ENCODE measurements around the gene MROH7. TPM values are rescaled to one million over a fixed set of nuclear protein-coding genes. Genes with fewer than 3 reads are reported as not detected.

Gene MROH7
- total RNA-seq, 4 donors from 2014 or later = 0.13 to 4.4 (median 0.60) TPM

DNA sequence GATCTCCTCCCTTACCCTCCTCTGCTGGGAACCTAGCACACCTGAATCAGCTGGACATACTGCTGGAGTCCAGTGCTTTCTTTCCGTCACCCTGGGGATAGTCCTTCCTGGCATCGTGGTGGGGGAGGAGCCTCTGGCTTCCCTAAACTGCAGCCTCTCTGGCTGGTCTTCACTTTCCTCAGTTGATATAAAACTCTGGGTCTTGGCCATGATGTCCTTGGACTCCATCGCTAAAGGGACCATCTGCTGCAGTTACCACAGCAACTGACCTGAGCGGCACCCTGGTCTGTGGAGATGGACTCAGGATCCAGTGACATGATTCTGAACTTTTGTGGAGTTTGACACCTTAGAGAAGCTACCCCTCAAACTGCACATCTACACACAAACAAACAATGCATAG, 99.9 kb downstream of the MROH7 start:
- no peak overlapping the region for H3K4me3 ChIP-seq
- 93% methylated on average over 2 to 4 of the region's 4 CpGs for WGBS, 2 donors
- H3K4me1 ChIP-seq = no peaks in the 10 kb centered on the region
- peaks cover 8 to 88% (median 50%) of the 10 kb centered on the region in 3 donors for H3K36me3 ChIP-seq
- no peak for DNase-seq
- H3K27ac ChIP-seq = no peak overlapping the region
- TF ChIP-seq, protein P1, sequence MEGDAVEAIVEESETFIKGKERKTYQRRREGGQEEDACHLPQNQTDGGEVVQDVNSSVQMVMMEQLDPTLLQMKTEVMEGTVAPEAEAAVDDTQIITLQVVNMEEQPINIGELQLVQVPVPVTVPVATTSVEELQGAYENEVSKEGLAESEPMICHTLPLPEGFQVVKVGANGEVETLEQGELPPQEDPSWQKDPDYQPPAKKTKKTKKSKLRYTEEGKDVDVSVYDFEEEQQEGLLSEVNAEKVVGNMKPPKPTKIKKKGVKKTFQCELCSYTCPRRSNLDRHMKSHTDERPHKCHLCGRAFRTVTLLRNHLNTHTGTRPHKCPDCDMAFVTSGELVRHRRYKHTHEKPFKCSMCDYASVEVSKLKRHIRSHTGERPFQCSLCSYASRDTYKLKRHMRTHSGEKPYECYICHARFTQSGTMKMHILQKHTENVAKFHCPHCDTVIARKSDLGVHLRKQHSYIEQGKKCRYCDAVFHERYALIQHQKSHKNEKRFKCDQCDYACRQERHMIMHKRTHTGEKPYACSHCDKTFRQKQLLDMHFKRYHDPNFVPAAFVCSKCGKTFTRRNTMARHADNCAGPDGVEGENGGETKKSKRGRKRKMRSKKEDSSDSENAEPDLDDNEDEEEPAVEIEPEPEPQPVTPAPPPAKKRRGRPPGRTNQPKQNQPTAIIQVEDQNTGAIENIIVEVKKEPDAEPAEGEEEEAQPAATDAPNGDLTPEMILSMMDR (IDR thresholded peaks at IDR 0.05) = no peak
- no peak for TF ChIP-seq POLR2A (IDR thresholded peaks at IDR 0.05)
- intact Hi-C loops (cut with DNase I) = no loop called here
- no peaks in the 10 kb centered on the region for H3K9me3 ChIP-seq
- H3K27me3 ChIP-seq = no peaks in the 10 kb centered on the region

- TF ChIP-seq, protein P1 (IDR thresholded peaks at IDR 0.05) = no peak
- TF ChIP-seq POLR2A (IDR thresholded peaks at IDR 0.05) = no peak
- no peak for DNase-seq
- 80% methylated on average over 1 of the region's 4 CpGs; no CpG with 5 or more reads in 1 of the 2 donors for WGBS, 2 donors
Observed at GRCh38 chr1:54742282-54742681, 100.7 kb downstream of the MROH7 start.

GRCh38 chr1:54743416-54744226, 102.0 kb downstream of the MROH7 start:
- Histone ChIP-seq H3K27ac (no peak overlapping the region), H3K36me3 (peaks cover 8 to 67% (median 34%) of the 10 kb centered on the region in 3 donors), H3K4me1 (no peaks in the 10 kb centered on the region), H3K4me3 (no peak overlapping the region), H3K9me3 (no peaks in the 10 kb centered on the region), H3K27me3 (no peaks in the 10 kb centered on the region)
- DNase-seq = no peak
- intact Hi-C loops (cut with DNase I) = no loop called here
- TF ChIP-seq, protein P1 (IDR thresholded peaks at IDR 0.05) = no peak
- TF ChIP-seq POLR2A (IDR thresholded peaks at IDR 0.05) = no peak
- WGBS, 2 donors = 85 to 100% methylated on average over 1 to 9 of the region's 12 CpGs

More at GRCh38 chr1:54742282-54742681, 100.7 kb downstream of the MROH7 start:
- Histone ChIP-seq H3K27ac (no peak overlapping the region), H3K9me3 (no peaks in the 10 kb centered on the region), H3K4me3 (no peak overlapping the region), H3K36me3 (peaks cover 8 to 80% (median 45%) of the 10 kb centered on the region in 3 donors), H3K4me1 (no peaks in the 10 kb centered on the region), H3K27me3 (no peaks in the 10 kb centered on the region)
- intact Hi-C loops (cut with DNase I) = no loop called here

GRCh38 chr1:54744696-54745095, 103.1 kb downstream of the MROH7 start:
- no peak overlapping the region for H3K4me3 ChIP-seq
- no peaks in the 10 kb centered on the region for H3K27me3 ChIP-seq
- H3K9me3 ChIP-seq = no peaks in the 10 kb centered on the region
- 100% methylated on average over 1 of the region's 3 CpGs; no CpG with 5 or more reads in 1 of the 2 donors for WGBS, 2 donors
- H3K36me3 ChIP-seq = peaks cover 8 to 56% (median 25%) of the 10 kb centered on the region in 3 donors
- H3K4me1 ChIP-seq = no peaks in the 10 kb centered on the region
- no peak for TF ChIP-seq POLR2A (IDR thresholded peaks at IDR 0.05)
- TF ChIP-seq, protein P1 (IDR thresholded peaks at IDR 0.05) = no peak
- intact Hi-C loops (cut with DNase I) = no loop called here
- no peak for DNase-seq
- no peak overlapping the region for H3K27ac ChIP-seq

GRCh38 chr1:54745274-54745673, 103.7 kb downstream of the MROH7 start:
- no peak for DNase-seq
- Histone ChIP-seq H3K4me3 (no peak overlapping the region), H3K36me3 (peaks cover 4 to 50% (median 21%) of the 10 kb centered on the region in 3 donors), H3K27ac (no peak overlapping the region), H3K9me3 (no peaks in the 10 kb centered on the region), H3K4me1 (no peaks in the 10 kb centered on the region), H3K27me3 (no peaks in the 10 kb centered on the region)
- intact Hi-C loops (cut with DNase I) = no loop called here
- WGBS, 2 donors = 53 to 86% methylated on average over 4 to 5 of the region's 6 CpGs
- TF ChIP-seq, protein P1 (IDR thresholded peaks at IDR 0.05) = no peak
- no peak for TF ChIP-seq POLR2A (IDR thresholded peaks at IDR 0.05)
